ENCODE results near the gene RBX1. TPM values are rescaled to one million over a fixed set of nuclear protein-coding genes. Genes with fewer than 3 reads are reported as not detected.
A peak's percentile ranks its signal among the peaks of the same experiment; 100 is the strongest.

The RBX1 gene
- total RNA-seq, 1 donor = 73.1 TPM

GRCh38 chr22:41021061-41021612, 70.0 kb downstream of the RBX1 start:
- H3K4me3 ChIP-seq (ENCODE audit: low read depth, low read length) = peak overlapping the region; percentile 71
- no peak for TF ChIP-seq CTCF (IDR thresholded peaks at IDR 0.05; ENCODE audit: insufficient read depth, low read length)
- no peak for DNase-seq (ENCODE audit: low read depth)

- TF ChIP-seq CTCF (IDR thresholded peaks at IDR 0.05; ENCODE audit: insufficient read depth, low read length) = no peak
- peak; percentile 27 for DNase-seq (ENCODE audit: low read depth)
- H3K4me3 ChIP-seq (ENCODE audit: low read depth, low read length) = peak overlapping the region; percentile 71
Measured at GRCh38 chr22:41021613-41022454, 70.7 kb downstream of the RBX1 start.

- peak; percentile 68 for DNase-seq (ENCODE audit: low read depth)
- TF ChIP-seq CTCF (IDR thresholded peaks at IDR 0.05; ENCODE audit: insufficient read depth, low read length) = no peak
- H3K4me3 ChIP-seq (ENCODE audit: low read depth, low read length) = peak overlapping the region; percentile 71
Measured at GRCh38 chr22:41022470-41023298, 71.5 kb downstream of the RBX1 start.

Small RNA genes within 50 kb of the gene (small RNA-seq; reads per million reads assigned to genes)
- gene RF00017 = not detected
- not detected for gene RNU6-379P

Other genes with a start within 250 kb of the RBX1 start
- 8.6 and 25.8 TPM in 2 replicates for gene SLC25A17, start 132.0 kb upstream of the RBX1 start, total RNA-seq (ENCODE audit: low replicate concordance)
- 154 and 514 TPM in 2 replicates for gene ST13, start 94.7 kb upstream of the RBX1 start, total RNA-seq (ENCODE audit: low replicate concordance)
- 10.4 and 17.4 TPM in 2 replicates for gene XPNPEP3, start 94.2 kb upstream of the RBX1 start, total RNA-seq (ENCODE audit: low replicate concordance)
- gene DNAJB7, start 89.3 kb upstream of the RBX1 start, total RNA-seq (ENCODE audit: low replicate concordance) = not detected in 2 replicates
- gene EP300, start 141.2 kb downstream of the RBX1 start, total RNA-seq (ENCODE audit: low replicate concordance) = 49.0 and 85.5 TPM in 2 replicates

Measured in fibroblast of the aortic adventitia (primary cell).